HepG2 (cell line): Measurements from ENCODE around the gene SULT1B1. TPM values are rescaled to one million over a fixed set of nuclear protein-coding genes. Genes with fewer than 3 reads are reported as not detected.

Experiments
- ATF1 ChIP-seq: IDR thresholded peaks from 2 replicates; pipeline ENCODE4 v1.6.1; 2016; ENCODE audit warnings: mild to moderate bottlenecking, control low read depth
- EEA1 ChIP-seq: sonication (generic); formaldehyde crosslinking; IDR thresholded peaks from 2 replicates; pipeline ENCODE4 v1.5.1; 2020; ENCODE audit warnings: mild to moderate bottlenecking, missing genetic modification reagents, borderline replicate concordance
- GABPB1 ChIP-seq: IDR thresholded peaks from 2 replicates; pipeline ENCODE4 v1.6.1; 2016; ENCODE audit warnings: mild to moderate bottlenecking, missing genetic modification reagents, moderate library complexity, missing compliant biosample characterization
- HMGXB4 ChIP-seq, 2 experiments: sonication (generic) in 1 of 2; formaldehyde crosslinking in 1 of 2; IDR thresholded peaks; 2 replicates each; pipeline versions ENCODE4 v1.4.0 to v1.6.1; 2018 to 2020; ENCODE audit warnings: missing genetic modification reagents in 2 of 2, borderline replicate concordance in 1 of 2, low read depth in 1 of 2, mild to moderate bottlenecking in 1 of 2, missing biosample characterization in 1 of 2
- KIAA2018 ChIP-seq: sonication (generic); formaldehyde crosslinking; IDR thresholded peaks from 2 replicates; pipeline ENCODE4 v1.5.0; 2020; ENCODE audit warnings: mild to moderate bottlenecking, missing genetic modification reagents, borderline replicate concordance
- NCOA2 ChIP-seq: sonication (generic); formaldehyde crosslinking; IDR thresholded peaks from 2 replicates; pipeline ENCODE4 v1.8.0; 2022; ENCODE audit warnings: inconsistent platforms
- SMAD3 ChIP-seq: sonication (generic); formaldehyde crosslinking; IDR thresholded peaks from 2 replicates; pipeline ENCODE4 v1.4.0; 2020; ENCODE audit warnings: missing genetic modification reagents
- SNAPC2 ChIP-seq: sonication (generic); formaldehyde crosslinking; IDR thresholded peaks from 2 replicates; pipeline ENCODE4 v1.8.1; 2022; ENCODE audit warnings: mild to moderate bottlenecking, missing genetic modification reagents
- THAP8 ChIP-seq: sonication (generic); formaldehyde crosslinking; IDR thresholded peaks from 2 replicates; pipeline ENCODE4 v1.5.1; 2020; ENCODE audit warnings: missing genetic modification reagents, mild to moderate bottlenecking, borderline replicate concordance
- YEATS2 ChIP-seq: sonication (generic); formaldehyde crosslinking; IDR thresholded peaks from 2 replicates; pipeline ENCODE4 v1.4.0; 2020; ENCODE audit warnings: missing genetic modification reagents, borderline replicate concordance
- ZNF569 ChIP-seq: sonication (generic); formaldehyde crosslinking; IDR thresholded peaks from 2 replicates; pipeline ENCODE4 v1.5.0; 2020; ENCODE audit warnings: mild to moderate bottlenecking, missing genetic modification reagents, moderate library complexity, borderline replicate concordance
- polyA plus RNA-seq, 8 experiments: library from polyadenylated mRNA; depleted of rRNA in 3 of 8; stranded (reverse) in 7 of 8; unstranded in 1 of 8; fragments of >200 nt; fragmentation: Illumina TruSeq in 4 of 8; extraction: Trizol in 4 of 8; gene quantifications; 2 replicates each; pipeline versions ENCODE4 v1.2.1 to v1.2.3, GENCODE V29; 2011 to 2016; ENCODE audit warnings: low read depth in 4 of 8, missing spikeins in 1 of 8, mixed read lengths in 1 of 8; ENCODE audit not compliant: insufficient read depth in 1 of 8
- total RNA-seq, 5 experiments: library from RNA; depleted of rRNA; stranded (reverse); fragments of >200 nt; fragmentation: Illumina TruSeq; extraction: Trizol; gene quantifications; 2 replicates each; pipeline ENCODE4 v1.2.3, GENCODE V29; 2016; ENCODE audit warnings: low read depth in 1 of 5
- TF ChIP-seq, protein P1 (sequence below): IDR thresholded peaks from 2 replicates; pipeline ENCODE4 v1.6.1; 2016; ENCODE audit warnings: low read depth, control low read depth
- TF ChIP-seq, protein P2 (sequence below): sonication (generic); formaldehyde crosslinking; IDR thresholded peaks from 2 replicates; pipeline ENCODE4 v1.4.0; 2020; ENCODE audit warnings: missing genetic modification reagents
- TF ChIP-seq, protein P3 (sequence below): sonication (generic); formaldehyde crosslinking; IDR thresholded peaks from 2 replicates; pipeline ENCODE4 v1.5.1; 2020; ENCODE audit warnings: missing genetic modification reagents, mild to moderate bottlenecking, borderline replicate concordance

Gene SULT1B1
- total and polyA plus RNA-seq, 2 of the 13 experiments (the other 11 are each of a cell fraction or from before 2014, with no cell fraction given) = 0.20 to 0.25 TPM

- TF ChIP-seq HMGXB4 (CRISPR knock-in tag; IDR thresholded peaks at IDR 0.05; ENCODE audit: borderline replicate concordance in 1 of 2, low read depth in 1 of 2) (no peak), KIAA2018 (no peak), GABPB1 (CRISPR knock-in tag) (no peak), ATF1 (no peak), EEA1 (no peak), ZNF569 (CRISPR knock-in tag) (no peak), THAP8 (CRISPR knock-in tag) (no peak), SMAD3 (CRISPR knock-in tag) (no peak), NCOA2 (peak; percentile 43; the same call in 1 of the 2 replicates), SNAPC2 (CRISPR knock-in tag) (peak; percentile 68; the same call in 1 of the 2 replicates), YEATS2 (no peak)
- TF ChIP-seq, protein P1, sequence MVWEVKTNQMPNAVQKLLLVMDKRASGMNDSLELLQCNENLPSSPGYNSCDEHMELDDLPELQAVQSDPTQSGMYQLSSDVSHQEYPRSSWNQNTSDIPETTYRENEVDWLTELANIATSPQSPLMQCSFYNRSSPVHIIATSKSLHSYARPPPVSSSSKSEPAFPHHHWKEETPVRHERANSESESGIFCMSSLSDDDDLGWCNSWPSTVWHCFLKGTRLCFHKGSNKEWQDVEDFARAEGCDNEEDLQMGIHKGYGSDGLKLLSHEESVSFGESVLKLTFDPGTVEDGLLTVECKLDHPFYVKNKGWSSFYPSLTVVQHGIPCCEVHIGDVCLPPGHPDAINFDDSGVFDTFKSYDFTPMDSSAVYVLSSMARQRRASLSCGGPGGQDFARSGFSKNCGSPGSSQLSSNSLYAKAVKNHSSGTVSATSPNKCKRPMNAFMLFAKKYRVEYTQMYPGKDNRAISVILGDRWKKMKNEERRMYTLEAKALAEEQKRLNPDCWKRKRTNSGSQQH = no peak
- TF ChIP-seq, protein P2, sequence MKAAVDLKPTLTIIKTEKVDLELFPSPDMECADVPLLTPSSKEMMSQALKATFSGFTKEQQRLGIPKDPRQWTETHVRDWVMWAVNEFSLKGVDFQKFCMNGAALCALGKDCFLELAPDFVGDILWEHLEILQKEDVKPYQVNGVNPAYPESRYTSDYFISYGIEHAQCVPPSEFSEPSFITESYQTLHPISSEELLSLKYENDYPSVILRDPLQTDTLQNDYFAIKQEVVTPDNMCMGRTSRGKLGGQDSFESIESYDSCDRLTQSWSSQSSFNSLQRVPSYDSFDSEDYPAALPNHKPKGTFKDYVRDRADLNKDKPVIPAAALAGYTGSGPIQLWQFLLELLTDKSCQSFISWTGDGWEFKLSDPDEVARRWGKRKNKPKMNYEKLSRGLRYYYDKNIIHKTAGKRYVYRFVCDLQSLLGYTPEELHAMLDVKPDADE (CRISPR knock-in tag) = no peak
- TF ChIP-seq, protein P3, sequence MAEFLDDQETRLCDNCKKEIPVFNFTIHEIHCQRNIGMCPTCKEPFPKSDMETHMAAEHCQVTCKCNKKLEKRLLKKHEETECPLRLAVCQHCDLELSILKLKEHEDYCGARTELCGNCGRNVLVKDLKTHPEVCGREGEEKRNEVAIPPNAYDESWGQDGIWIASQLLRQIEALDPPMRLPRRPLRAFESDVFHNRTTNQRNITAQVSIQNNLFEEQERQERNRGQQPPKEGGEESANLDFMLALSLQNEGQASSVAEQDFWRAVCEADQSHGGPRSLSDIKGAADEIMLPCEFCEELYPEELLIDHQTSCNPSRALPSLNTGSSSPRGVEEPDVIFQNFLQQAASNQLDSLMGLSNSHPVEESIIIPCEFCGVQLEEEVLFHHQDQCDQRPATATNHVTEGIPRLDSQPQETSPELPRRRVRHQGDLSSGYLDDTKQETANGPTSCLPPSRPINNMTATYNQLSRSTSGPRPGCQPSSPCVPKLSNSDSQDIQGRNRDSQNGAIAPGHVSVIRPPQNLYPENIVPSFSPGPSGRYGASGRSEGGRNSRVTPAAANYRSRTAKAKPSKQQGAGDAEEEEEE (CRISPR knock-in tag) = no peak
These were observed 46.8 kb downstream of the SULT1B1 start (continued) for GRCh38 chr4:69713593-69713992.
